ENCODE data around the gene DRG2. TPM values are rescaled to one million over a fixed set of nuclear protein-coding genes. Genes with fewer than 3 reads are reported as not detected.

The DRG2 gene
- total and polyA plus RNA-seq, 2 donors (not counting 1 experiment from before 2014, with no cell fraction given) = 58.7 to 67.8 TPM

GRCh38 chr17:18139092-18139491 is 51.3 kb downstream of the DRG2 start:
- H3K9me3 ChIP-seq (ENCODE audit: control extremely low read depth in 1 of 3, control insufficient read depth in 2 of 3, insufficient read depth in 1 of 3, low read length in 2 of 3) = no peaks in the 10 kb centered on the region
- H3K4me1 Mint-ChIP-seq = peaks cover 5% of the 10 kb centered on the region
- intact Hi-C loops (cut with micrococcal nuclease) = no loop called here
- H4K20me1 ChIP-seq (ENCODE audit: control insufficient read depth, insufficient read depth, low read length, poor library complexity, severe bottlenecking) = no peaks in the 10 kb centered on the region
- TF ChIP-seq CTCF (IDR thresholded peaks at IDR 0.05) (no peak), EZH2 (IDR thresholded peaks at IDR 0.05; ENCODE audit: borderline replicate concordance, insufficient read depth, low read depth, low read length, poor library complexity, severe bottlenecking) (no peak)
- CTCF ChIA-PET = interaction anchor here (1.3 kb wide), 1 partner anchor 53 kb away, joined by 3 read pairs; no protein-coding TSS in a partner anchor
- H3K4me1 ChIP-seq (ENCODE audit: control insufficient read depth in 2 of 2, insufficient read depth in 2 of 2, low read length in 2 of 2) = peaks cover 0 to 4% of the 10 kb centered on the region in 2 donors
- no peaks in the 10 kb centered on the region for H3K36me3 ChIP-seq (replicated peaks in 1 of 2; ENCODE audit: control extremely low read depth in 1 of 2, control insufficient read depth in 1 of 2, extremely low read depth in 1 of 2, insufficient read depth in 2 of 2, low read length in 1 of 2)
- H3K9ac ChIP-seq (ENCODE audit: low read length) = no peak overlapping the region
- WGBS (ENCODE audit: insufficient coverage) = 100% methylated on average over 1 of the region's 2 CpGs
- H3K4me3 ChIP-seq (ENCODE audit: control extremely low read depth in 1 of 5, extremely low read depth in 1 of 5, insufficient read depth in 1 of 5, low read depth in 2 of 5, low read length in 4 of 5) = no peak overlapping the region
- ATAC-seq (ENCODE audit: low read depth) (no peak), DNase-seq (no peak)
- H3K27ac ChIP-seq (ENCODE audit: low read length in 2 of 2) = no peak overlapping the region
- no peak overlapping the region for H3K4me2 ChIP-seq (replicated peaks; ENCODE audit: low read depth, low read length, poor library complexity, severe bottlenecking)
- POLR2A ChIA-PET = no interaction called here
- no peak overlapping the region for H2AFZ ChIP-seq (ENCODE audit: insufficient read depth, low read depth, low read length, poor library complexity, severe bottlenecking)
- H3K9me3 Mint-ChIP-seq (ENCODE audit: insufficient read depth) = no peaks in the 10 kb centered on the region
- no peak overlapping the region for H3K27ac Mint-ChIP-seq
- peaks cover 11% of the 10 kb centered on the region for H3K27me3 Mint-ChIP-seq
- H3K27me3 ChIP-seq (replicated peaks in 1 of 4; ENCODE audit: control extremely low read depth in 1 of 4, control insufficient read depth in 3 of 4, insufficient read depth in 4 of 4, low read length in 3 of 4) = peaks cover 0 to 13% (median 1%) of the 10 kb centered on the region in 4 experiments
- H3K4me3 Mint-ChIP-seq = no peak overlapping the region
- no peaks in the 10 kb centered on the region for H3K79me2 ChIP-seq (ENCODE audit: control insufficient read depth, insufficient read depth, low read length)

- intact Hi-C loops (cut with micrococcal nuclease) = no loop called here
- H4K20me1 ChIP-seq (ENCODE audit: control insufficient read depth, insufficient read depth, low read length, poor library complexity, severe bottlenecking) = no peaks in the 10 kb centered on the region
- H3K9me3 Mint-ChIP-seq (ENCODE audit: insufficient read depth) = no peaks in the 10 kb centered on the region
- ChIA-PET CTCF (no interaction called here), POLR2A (no interaction called here)
- no peaks in the 10 kb centered on the region for H3K79me2 ChIP-seq (ENCODE audit: control insufficient read depth, insufficient read depth, low read length)
- no peak overlapping the region for H3K4me3 Mint-ChIP-seq
- no peak for TF ChIP-seq EZH2 (IDR thresholded peaks at IDR 0.05; ENCODE audit: borderline replicate concordance, insufficient read depth, low read depth, low read length, poor library complexity, severe bottlenecking)
- H3K27me3 Mint-ChIP-seq = peaks cover 11% of the 10 kb centered on the region
- H3K4me1 ChIP-seq (ENCODE audit: control insufficient read depth in 2 of 2, insufficient read depth in 2 of 2, low read length in 2 of 2) = peaks cover 0 to 4% of the 10 kb centered on the region in 2 donors
- H3K27ac ChIP-seq (ENCODE audit: low read length in 2 of 2) = no peak overlapping the region
- 84% methylated on average over 14 of the region's 14 CpGs for WGBS (ENCODE audit: insufficient coverage)
- H3K27ac Mint-ChIP-seq = no peak overlapping the region
- ATAC-seq (ENCODE audit: low read depth) (no peak), DNase-seq (no peak)
- H3K36me3 ChIP-seq (replicated peaks in 1 of 2; ENCODE audit: control extremely low read depth in 1 of 2, control insufficient read depth in 1 of 2, extremely low read depth in 1 of 2, insufficient read depth in 2 of 2, low read length in 1 of 2) = no peaks in the 10 kb centered on the region
- H3K27me3 ChIP-seq (replicated peaks in 1 of 4; ENCODE audit: control extremely low read depth in 1 of 4, control insufficient read depth in 3 of 4, insufficient read depth in 4 of 4, low read length in 3 of 4) = peaks cover 0 to 13% (median 1%) of the 10 kb centered on the region in 4 experiments
- H3K4me2 ChIP-seq (replicated peaks; ENCODE audit: low read depth, low read length, poor library complexity, severe bottlenecking) = no peak overlapping the region
- H3K4me3 ChIP-seq (ENCODE audit: control extremely low read depth in 1 of 5, extremely low read depth in 1 of 5, insufficient read depth in 1 of 5, low read depth in 2 of 5, low read length in 4 of 5) = no peak overlapping the region
- no peak overlapping the region for H3K9ac ChIP-seq (ENCODE audit: low read length)
- no peaks in the 10 kb centered on the region for H3K9me3 ChIP-seq (ENCODE audit: control extremely low read depth in 1 of 3, control insufficient read depth in 2 of 3, insufficient read depth in 1 of 3, low read length in 2 of 3)
- peaks cover 5% of the 10 kb centered on the region for H3K4me1 Mint-ChIP-seq
- H2AFZ ChIP-seq (ENCODE audit: insufficient read depth, low read depth, low read length, poor library complexity, severe bottlenecking) = no peak overlapping the region
Observed at GRCh38 chr17:18139498-18139897, 51.8 kb downstream of the DRG2 start.

Data from B cell (primary cell).